Measurements from ENCODE around the gene EXOC3. TPM values are rescaled to one million over a fixed set of nuclear protein-coding genes. Genes with fewer than 3 reads are reported as not detected.

The EXOC3 gene
- total RNA-seq, 4 donors from 2014 or later: 69.9 to 240 (median 76.1) TPM

- peaks cover 17% of the 10 kb centered on the region for H3K27me3 ChIP-seq
- WGBS, 2 donors (ENCODE audit: low coverage in 1 of 2): 80 to 89% methylated on average over 4 to 22 of the region's 22 CpGs
- H3K4me1 ChIP-seq: peaks cover 0 to 4% (median under 1%) of the 10 kb centered on the region in 4 donors
- H3K9me3 ChIP-seq: no peaks in the 10 kb centered on the region
- DNase-seq: no peak
- in situ Hi-C loops (cut with MboI; ENCODE audit: low pct_ligation_motif_present in 1 of 4, low pct_unique_long_range_greater_than_20kb in 1 of 4, low sequenced_read_pairs in 3 of 4) (no loop called here), intact Hi-C loops (cut with DNase I; ENCODE audit: low total_unique reads) (no loop called here)
- no peak for TF ChIP-seq CTCF (IDR thresholded peaks at IDR 0.05)
- TF ChIP-seq POLR2AphosphoS5 (IDR thresholded peaks at IDR 0.05): no peak
- TF ChIP-seq EP300 (IDR thresholded peaks at IDR 0.05; ENCODE audit: low read depth): no peak
- TF ChIP-seq POLR2A (IDR thresholded peaks at IDR 0.05): no peak
- no peak overlapping the region for H3K27ac ChIP-seq
- H3K36me3 ChIP-seq: no peaks in the 10 kb centered on the region
- no peak overlapping the region for H3K4me3 ChIP-seq
Observed at GRCh38 chr5:509611-510185, 66.7 kb downstream of the EXOC3 start.

GRCh38 chr5:510521-510920, 67.5 kb downstream of the EXOC3 start:
- 95% methylated on average over 9 of the region's 9 CpGs; no CpG with 5 or more reads in 1 of the 2 donors for WGBS, 2 donors (ENCODE audit: low coverage in 1 of 2)
- intact Hi-C loops (cut with DNase I; ENCODE audit: low total_unique reads): no loop called here
- Histone ChIP-seq H3K36me3 (no peaks in the 10 kb centered on the region), H3K27ac (no peak overlapping the region), H3K4me1 (peaks cover 0 to 8% (median 4%) of the 10 kb centered on the region in 4 donors), H3K27me3 (peaks cover 14% of the 10 kb centered on the region), H3K4me3 (no peak overlapping the region), H3K9me3 (no peaks in the 10 kb centered on the region)
- in situ Hi-C loops (cut with MboI; ENCODE audit: low pct_ligation_motif_present in 1 of 4, low pct_unique_long_range_greater_than_20kb in 1 of 4, low sequenced_read_pairs in 3 of 4): no loop called here
- TF ChIP-seq CTCF (IDR thresholded peaks at IDR 0.05): no peak
- no peak for TF ChIP-seq EP300 (IDR thresholded peaks at IDR 0.05; ENCODE audit: low read depth)
- no peak for TF ChIP-seq POLR2A (IDR thresholded peaks at IDR 0.05)
- TF ChIP-seq POLR2AphosphoS5 (IDR thresholded peaks at IDR 0.05): no peak
- DNase-seq: no peak

GRCh38 chr5:511476-511875, 68.5 kb downstream of the EXOC3 start:
- peaks cover 0 to 8% (median 4%) of the 10 kb centered on the region in 4 donors for H3K4me1 ChIP-seq
- no peak overlapping the region for H3K4me3 ChIP-seq
- H3K27me3 ChIP-seq: peaks cover 9% of the 10 kb centered on the region
- TF ChIP-seq CTCF (IDR thresholded peaks at IDR 0.05) (no peak), POLR2AphosphoS5 (IDR thresholded peaks at IDR 0.05) (no peak), EP300 (IDR thresholded peaks at IDR 0.05; ENCODE audit: low read depth) (no peak), POLR2A (IDR thresholded peaks at IDR 0.05) (no peak)
- no peak overlapping the region for H3K27ac ChIP-seq
- intact Hi-C loops (cut with DNase I; ENCODE audit: low total_unique reads): no loop called here
- in situ Hi-C loops (cut with MboI; ENCODE audit: low pct_ligation_motif_present in 1 of 4, low pct_unique_long_range_greater_than_20kb in 1 of 4, low sequenced_read_pairs in 3 of 4): no loop called here
- no peak for DNase-seq
- 89% methylated on average over 16 of the region's 16 CpGs; no CpG with 5 or more reads in 1 of the 2 donors for whole genome bisulfite sequencing, 2 donors (ENCODE audit: low coverage in 1 of 2)
- no peaks in the 10 kb centered on the region for H3K9me3 ChIP-seq
- H3K36me3 ChIP-seq: no peaks in the 10 kb centered on the region

DNA sequence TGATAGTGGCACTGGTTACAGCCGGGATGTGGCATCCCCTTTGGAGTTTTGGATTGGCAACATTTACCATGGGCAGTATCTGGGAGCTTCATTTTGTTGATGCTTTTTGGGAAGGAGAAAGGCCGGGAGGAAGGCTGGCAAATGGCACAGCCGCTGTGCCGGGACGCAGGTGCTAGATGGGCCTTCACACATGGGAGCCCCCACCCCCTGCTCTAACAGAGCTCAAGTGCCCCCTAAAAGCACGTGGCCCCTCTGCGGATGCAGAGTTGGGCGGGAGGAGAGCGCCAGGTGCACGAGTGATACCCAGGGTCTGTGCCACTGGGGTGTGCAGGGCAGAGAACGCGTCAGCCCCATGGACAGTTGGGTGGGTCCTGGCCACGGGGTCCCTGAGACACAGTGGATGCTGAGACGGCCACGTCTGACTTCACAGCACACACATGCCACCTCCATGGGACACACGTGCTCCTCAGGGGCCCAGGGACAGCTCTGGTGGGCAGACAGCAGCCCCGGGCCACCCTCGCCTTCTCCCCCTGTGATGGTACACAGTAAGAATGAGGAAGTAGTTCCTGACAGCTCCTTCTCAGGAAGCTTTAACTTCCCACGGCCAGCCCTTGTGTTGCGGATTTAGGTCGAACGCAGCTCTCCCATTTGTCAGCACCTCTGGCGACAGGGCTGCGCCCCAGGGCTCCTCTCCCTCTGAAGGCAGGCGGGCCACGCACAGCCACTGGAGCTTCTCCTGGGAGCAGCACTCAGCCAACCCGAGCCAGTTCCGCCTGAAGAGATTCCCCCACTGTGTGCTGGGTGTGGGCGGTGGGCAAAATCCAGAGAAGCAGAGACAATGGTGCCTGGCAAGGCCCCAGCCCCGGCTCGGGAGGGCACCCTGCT, 70.5 kb downstream of the EXOC3 start:
- no peaks in the 10 kb centered on the region for H3K9me3 ChIP-seq
- peaks cover 7% of the 10 kb centered on the region for H3K27me3 ChIP-seq
- in situ Hi-C loops (cut with MboI; ENCODE audit: low pct_ligation_motif_present in 1 of 4, low pct_unique_long_range_greater_than_20kb in 1 of 4, low sequenced_read_pairs in 3 of 4): no loop called here
- peaks cover 0 to 11% (median 5%) of the 10 kb centered on the region in 4 donors for H3K4me1 ChIP-seq
- no peak for DNase-seq
- no peaks in the 10 kb centered on the region for H3K36me3 ChIP-seq
- 68% methylated on average over 31 of the region's 31 CpGs; no CpG with 5 or more reads in 1 of the 2 donors for WGBS, 2 donors (ENCODE audit: low coverage in 1 of 2)
- no peak overlapping the region for H3K27ac ChIP-seq
- TF ChIP-seq POLR2A (IDR thresholded peaks at IDR 0.05) (no peak), POLR2AphosphoS5 (IDR thresholded peaks at IDR 0.05) (no peak), EP300 (IDR thresholded peaks at IDR 0.05; ENCODE audit: low read depth) (no peak), CTCF (IDR thresholded peaks at IDR 0.05) (no peak)
- H3K4me3 ChIP-seq: no peak overlapping the region
- intact Hi-C loops (cut with DNase I; ENCODE audit: low total_unique reads): no loop called here

Data from transverse colon (tissue), 4 donors.